Stomach (tissue), 4 donors: ENCODE measurements around the gene VSIG10L.

Source experiments
- POLR2A ChIP-seq, 4 donors: fragments of 450-650 bp; IDR thresholded peaks; one replicate each; pipeline ENCODE4 v1.6.1; 2016; ENCODE audit warnings: antibody characterized with exemption in 4 of 4, control low read depth in 2 of 4, mild to moderate bottlenecking in 1 of 4, moderate library complexity in 1 of 4
- POLR2AphosphoS5 ChIP-seq, 3 donors: sonication (generic); formaldehyde crosslinking; IDR thresholded peaks; one replicate each; pipeline ENCODE4 v1.6.1; 2016; ENCODE audit warnings: antibody characterized with exemption in 3 of 3
- TF ChIP-seq, protein P1 (sequence below), 7 experiments: fragments of 450-650 bp in 4 of 7; fragments of 200-600 bp in 3 of 7; sonication (generic) in 3 of 7; IDR thresholded peaks; one replicate each; pipeline ENCODE4 v1.5.1; 2016 to 2019; ENCODE audit warnings: antibody characterized with exemption in 7 of 7, control low read depth in 2 of 7, mild to moderate bottlenecking in 1 of 7

DNA sequence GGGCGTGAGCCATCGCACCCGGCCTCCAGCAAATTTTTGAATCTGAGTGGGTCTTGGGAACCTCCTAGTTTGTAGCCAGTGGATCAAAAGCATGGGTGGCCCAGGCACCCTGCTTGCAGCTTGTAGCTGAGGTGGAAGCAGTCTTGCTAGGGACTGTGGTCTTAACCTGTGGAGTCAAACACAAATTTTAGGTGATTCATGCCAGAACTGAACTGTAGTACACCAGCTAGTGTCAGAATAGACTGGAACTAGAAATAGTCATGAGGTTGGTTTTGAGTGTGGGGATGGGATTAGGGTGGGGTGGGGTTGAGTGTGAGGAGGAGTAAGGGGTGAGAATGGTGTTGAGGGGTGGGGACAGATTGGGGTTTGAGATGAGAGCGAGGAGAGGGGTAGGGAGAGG lies 40.1 kb upstream of the VSIG10L start:
- TF ChIP-seq POLR2AphosphoS5 (IDR thresholded peaks at IDR 0.05) (no peak), POLR2A (IDR thresholded peaks at IDR 0.05) (no peak)
- TF ChIP-seq, protein P1, sequence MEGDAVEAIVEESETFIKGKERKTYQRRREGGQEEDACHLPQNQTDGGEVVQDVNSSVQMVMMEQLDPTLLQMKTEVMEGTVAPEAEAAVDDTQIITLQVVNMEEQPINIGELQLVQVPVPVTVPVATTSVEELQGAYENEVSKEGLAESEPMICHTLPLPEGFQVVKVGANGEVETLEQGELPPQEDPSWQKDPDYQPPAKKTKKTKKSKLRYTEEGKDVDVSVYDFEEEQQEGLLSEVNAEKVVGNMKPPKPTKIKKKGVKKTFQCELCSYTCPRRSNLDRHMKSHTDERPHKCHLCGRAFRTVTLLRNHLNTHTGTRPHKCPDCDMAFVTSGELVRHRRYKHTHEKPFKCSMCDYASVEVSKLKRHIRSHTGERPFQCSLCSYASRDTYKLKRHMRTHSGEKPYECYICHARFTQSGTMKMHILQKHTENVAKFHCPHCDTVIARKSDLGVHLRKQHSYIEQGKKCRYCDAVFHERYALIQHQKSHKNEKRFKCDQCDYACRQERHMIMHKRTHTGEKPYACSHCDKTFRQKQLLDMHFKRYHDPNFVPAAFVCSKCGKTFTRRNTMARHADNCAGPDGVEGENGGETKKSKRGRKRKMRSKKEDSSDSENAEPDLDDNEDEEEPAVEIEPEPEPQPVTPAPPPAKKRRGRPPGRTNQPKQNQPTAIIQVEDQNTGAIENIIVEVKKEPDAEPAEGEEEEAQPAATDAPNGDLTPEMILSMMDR (IDR thresholded peaks at IDR 0.05): no peak
